Thyroid gland (tissue), 4 donors: ENCODE results near the gene SEMA6A. TPM values are rescaled to one million over a fixed set of nuclear protein-coding genes. Genes with fewer than 3 reads are reported as not detected.

Source experiments
- DNase-seq, 2 donors: peaks; one replicate each; pipeline ENCODE4 v3.0.0-alpha.2; 2019
- H3K27ac ChIP-seq, 3 donors: fragments of 200-600 bp; sonication (generic); 1 replicate in 2 of 3; 2 replicates in 1 of 3; pipeline ENCODE4 v1.5.1; 2016 to 2019; ENCODE audit warnings: mild to moderate bottlenecking in 1 of 3, moderate library complexity in 1 of 3
- H3K27me3 ChIP-seq: fragments of 200-600 bp; sonication (generic); one replicate; pipeline ENCODE4 v1.5.1; 2019
- H3K36me3 ChIP-seq, 2 donors: fragments of 200-600 bp; sonication (generic); one replicate each; pipeline ENCODE4 v1.5.1; 2016 to 2019
- H3K4me1 ChIP-seq, 2 donors: fragments of 200-600 bp; sonication (generic); one replicate each; pipeline ENCODE4 v1.5.1; 2017 to 2019
- H3K4me3 ChIP-seq, 3 donors: fragments of 200-600 bp; sonication (generic); replicated peaks in 1 of 3; 1 replicate in 2 of 3; 2 replicates in 1 of 3; pipeline ENCODE4 v1.5.1; 2016; ENCODE audit warnings: mild to moderate bottlenecking in 1 of 3
- H3K9me3 ChIP-seq: fragments of 200-600 bp; sonication (generic); one replicate; pipeline ENCODE4 v1.5.1; 2017
- POLR2A ChIP-seq, 2 donors: fragments of 450-650 bp; IDR thresholded peaks; one replicate each; pipeline ENCODE4 v1.6.1; 2017; ENCODE audit warnings: antibody characterized with exemption in 2 of 2, mild to moderate bottlenecking in 2 of 2, moderate library complexity in 1 of 2
- WGBS, 2 donors: methylation state at CpG; one replicate each; pipeline ENCODE4 v1.1.5; 2017; 5-methylcytosine and 5-hydroxymethylcytosine counted together
- intact Hi-C: fragments of 100-400 bp; cut with DNase I; formaldehyde crosslinking; loops from one replicate; pipeline ENCODE4 v1.15.1; 2023
- total RNA-seq, 4 donors: library from RNA; depleted of rRNA; stranded (reverse); fragments of >200 nt; gene quantifications; one replicate each; pipeline ENCODE4 v1.2.3, GENCODE V29; 2016
- TF ChIP-seq, protein P1 (sequence below), 6 experiments: fragments of 200-600 bp in 3 of 6; fragments of 450-650 bp in 3 of 6; sonication (generic) in 3 of 6; IDR thresholded peaks; one replicate each; pipeline ENCODE4 v1.5.1; 2016 to 2019; ENCODE audit warnings: antibody characterized with exemption in 6 of 6, mild to moderate bottlenecking in 2 of 6, inconsistent platforms in 1 of 6, moderate library complexity in 1 of 6

Gene SEMA6A
- total RNA-seq, 4 donors from 2014 or later = 27.6 to 37.9 (median 30.4) TPM

DNA sequence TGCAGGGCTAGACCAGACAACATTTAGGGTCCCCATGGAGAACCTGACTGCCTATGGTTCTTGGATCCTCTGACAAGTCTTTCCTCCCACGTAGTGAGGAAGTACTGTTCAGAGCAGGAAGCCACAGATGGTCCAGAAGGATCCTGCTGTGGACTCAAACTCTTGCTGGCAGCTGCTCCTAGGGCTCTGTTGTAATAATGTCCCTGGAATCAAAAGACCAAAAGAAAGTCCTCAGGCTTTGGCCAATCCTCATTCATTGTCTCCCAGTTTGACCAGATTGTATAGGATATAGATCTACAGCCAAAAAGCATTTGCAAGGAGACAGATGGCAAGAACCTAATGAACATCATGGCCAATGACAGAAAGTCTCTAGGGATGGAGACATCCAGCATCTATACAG is 53.9 kb downstream of the SEMA6A start:
- 29 to 56% methylated on average over 1 of the region's 1 CpG for WGBS, 2 donors
- intact Hi-C loops = no loop called here
- DNase-seq = no peak
- Histone ChIP-seq H3K36me3 (no peaks in the 10 kb centered on the region), H3K27ac (no peak overlapping the region), H3K4me1 (peaks cover 7 to 14% of the 10 kb centered on the region in 2 donors), H3K4me3 (no peak overlapping the region), H3K9me3 (no peaks in the 10 kb centered on the region), H3K27me3 (no peaks in the 10 kb centered on the region)
- TF ChIP-seq, protein P1, sequence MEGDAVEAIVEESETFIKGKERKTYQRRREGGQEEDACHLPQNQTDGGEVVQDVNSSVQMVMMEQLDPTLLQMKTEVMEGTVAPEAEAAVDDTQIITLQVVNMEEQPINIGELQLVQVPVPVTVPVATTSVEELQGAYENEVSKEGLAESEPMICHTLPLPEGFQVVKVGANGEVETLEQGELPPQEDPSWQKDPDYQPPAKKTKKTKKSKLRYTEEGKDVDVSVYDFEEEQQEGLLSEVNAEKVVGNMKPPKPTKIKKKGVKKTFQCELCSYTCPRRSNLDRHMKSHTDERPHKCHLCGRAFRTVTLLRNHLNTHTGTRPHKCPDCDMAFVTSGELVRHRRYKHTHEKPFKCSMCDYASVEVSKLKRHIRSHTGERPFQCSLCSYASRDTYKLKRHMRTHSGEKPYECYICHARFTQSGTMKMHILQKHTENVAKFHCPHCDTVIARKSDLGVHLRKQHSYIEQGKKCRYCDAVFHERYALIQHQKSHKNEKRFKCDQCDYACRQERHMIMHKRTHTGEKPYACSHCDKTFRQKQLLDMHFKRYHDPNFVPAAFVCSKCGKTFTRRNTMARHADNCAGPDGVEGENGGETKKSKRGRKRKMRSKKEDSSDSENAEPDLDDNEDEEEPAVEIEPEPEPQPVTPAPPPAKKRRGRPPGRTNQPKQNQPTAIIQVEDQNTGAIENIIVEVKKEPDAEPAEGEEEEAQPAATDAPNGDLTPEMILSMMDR (IDR thresholded peaks at IDR 0.05) = no peak
- no peak for TF ChIP-seq POLR2A (IDR thresholded peaks at IDR 0.05)

- DNase-seq = no peak
- Histone ChIP-seq H3K27ac (no peak overlapping the region), H3K4me3 (no peak overlapping the region), H3K4me1 (peaks cover 16 to 23% of the 10 kb centered on the region in 2 donors), H3K36me3 (no peaks in the 10 kb centered on the region), H3K27me3 (no peaks in the 10 kb centered on the region), H3K9me3 (no peaks in the 10 kb centered on the region)
- intact Hi-C loops = no loop called here
- TF ChIP-seq, protein P1 (IDR thresholded peaks at IDR 0.05) = no peak
- TF ChIP-seq POLR2A (IDR thresholded peaks at IDR 0.05) = no peak
- WGBS, 2 donors = 80 to 88% methylated on average over 3 of the region's 3 CpGs
These were observed 56.2 kb downstream of the SEMA6A start for GRCh38 chr5:116518423-116518822.

GRCh38 chr5:116517488-116517887 is 57.1 kb downstream of the SEMA6A start:
- Histone ChIP-seq H3K4me1 (peaks cover 16 to 23% of the 10 kb centered on the region in 2 donors), H3K4me3 (no peak overlapping the region), H3K27me3 (no peaks in the 10 kb centered on the region), H3K36me3 (no peaks in the 10 kb centered on the region), H3K27ac (no peak overlapping the region), H3K9me3 (no peaks in the 10 kb centered on the region)
- intact Hi-C loops = no loop called here
- TF ChIP-seq, protein P1 (IDR thresholded peaks at IDR 0.05) = no peak
- no peak for TF ChIP-seq POLR2A (IDR thresholded peaks at IDR 0.05)
- 69 to 85% methylated on average over 2 of the region's 2 CpGs for WGBS, 2 donors
- DNase-seq = no peak

- Histone ChIP-seq H3K36me3 (no peaks in the 10 kb centered on the region), H3K27ac (no peak overlapping the region), H3K9me3 (no peaks in the 10 kb centered on the region), H3K4me3 (no peak overlapping the region), H3K27me3 (no peaks in the 10 kb centered on the region), H3K4me1 (peaks cover 16 to 23% of the 10 kb centered on the region in 2 donors)
- no peak for DNase-seq
- TF ChIP-seq, protein P1 (IDR thresholded peaks at IDR 0.05) = no peak
- TF ChIP-seq POLR2A (IDR thresholded peaks at IDR 0.05) = no peak
- 74 to 77% methylated on average over 4 of the region's 4 CpGs for WGBS, 2 donors
- intact Hi-C loops = no loop called here
These were observed 58.6 kb downstream of the SEMA6A start for GRCh38 chr5:116516021-116516420.

- H3K4me1 ChIP-seq = peaks cover 16 to 23% of the 10 kb centered on the region in 2 donors
- 93 to 97% methylated on average over 2 of the region's 2 CpGs for WGBS, 2 donors
- DNase-seq = no peak
These were observed 60.1 kb downstream of the SEMA6A start for GRCh38 chr5:116514421-116514970.

More at GRCh38 chr5:116514421-116514970, 60.1 kb downstream of the SEMA6A start:
- Histone ChIP-seq H3K36me3 (no peaks in the 10 kb centered on the region), H3K9me3 (no peaks in the 10 kb centered on the region), H3K27ac (no peak overlapping the region), H3K4me3 (no peak overlapping the region), H3K27me3 (no peaks in the 10 kb centered on the region)
- TF ChIP-seq POLR2A (IDR thresholded peaks at IDR 0.05) = no peak
- TF ChIP-seq, protein P1 (IDR thresholded peaks at IDR 0.05) = no peak
- intact Hi-C loops = no loop called here
